GM03348 (cell line): ENCODE data around the gene OR13C9.
"Not testable (repeated sequence)": the region's sequence is repeated elsewhere in the genome, so short reads cannot be mapped to it uniquely, and the experiment has no call there.

Source experiments
- DNase-seq: peaks from one replicate; pipeline ENCODE4 v3.0.0; 2012; ENCODE audit warnings: low spot score

OR13C9 gene

GRCh38 chr9:104618104-104618503 is at the start of gene OR13C9:
Gene OR13C9, minus strand, starts transcription at chr9:104618204. Its CDS starts 0 bp downstream, at chr9:104618204.
- DNase-seq = no peak

- DNase-seq = no peak
These were observed 40.6 kb upstream of the OR13C9 start for GRCh38 chr9:104658496-104659195.

GRCh38 chr9:104635456-104635855 is 17.5 kb upstream of the OR13C9 start:
- DNase-seq = no peak

- no peak for DNase-seq
These were observed 16.0 kb upstream of the OR13C9 start for GRCh38 chr9:104633976-104634520.

- not testable (repeated sequence) for DNase-seq
These were observed 8.0 kb upstream of the OR13C9 start for GRCh38 chr9:104625964-104626363.

- no peak for DNase-seq
These were observed 586 bp downstream of the OR13C9 start for GRCh38 chr9:104617418-104617817.

- DNase-seq = no peak
These were observed 6.8 kb downstream of the OR13C9 start for GRCh38 chr9:104611213-104611612.

- no peak for DNase-seq
These were observed 9.7 kb downstream of the OR13C9 start for GRCh38 chr9:104608336-104608735.

- DNase-seq = no peak
These were observed 11.9 kb downstream of the OR13C9 start for GRCh38 chr9:104606152-104606551.

- DNase-seq = not testable (repeated sequence)
These were observed 12.5 kb downstream of the OR13C9 start, which contains the start of gene OR13C2 for GRCh38 chr9:104605527-104605926. Gene OR13C2, minus strand, starts transcription at chr9:104605627. Its CDS starts 0 bp downstream, at chr9:104605627.

GRCh38 chr9:104604801-104605200 is 13.2 kb downstream of the OR13C9 start:
- DNase-seq = no peak

GRCh38 chr9:104599313-104599712 is 18.7 kb downstream of the OR13C9 start, which contains the start of gene OR13C5:
Gene OR13C5, minus strand, starts transcription at chr9:104599413. Its CDS starts 0 bp downstream, at chr9:104599413.
- DNase-seq = not testable (repeated sequence)

- not testable (repeated sequence) for DNase-seq
These were observed 19.3 kb downstream of the OR13C9 start for GRCh38 chr9:104598749-104599148.

- DNase-seq = no peak
These were observed 28.4 kb downstream of the OR13C9 start for GRCh38 chr9:104589626-104590025.

GRCh38 chr9:104586496-104587180 is 31.4 kb downstream of the OR13C9 start:
- no peak for DNase-seq

- DNase-seq = no peak
These were observed 37.4 kb downstream of the OR13C9 start for GRCh38 chr9:104580562-104580961.

- no peak for DNase-seq
These were observed 40.7 kb downstream of the OR13C9 start for GRCh38 chr9:104577263-104577662.

GRCh38 chr9:104575456-104575855 is 42.5 kb downstream of the OR13C9 start:
- no peak for DNase-seq

- DNase-seq = no peak
These were observed 45.4 kb downstream of the OR13C9 start for GRCh38 chr9:104572612-104573011.

GRCh38 chr9:104568868-104569267 is 49.1 kb downstream of the OR13C9 start, which contains the start of gene OR13C8:
Gene OR13C8, plus strand, starts transcription at chr9:104569168. Its CDS starts 0 bp downstream, at chr9:104569168.
- no peak for DNase-seq
